HepG2 (cell line): ENCODE measurements around the gene TRMT112. TPM values are rescaled to one million over a fixed set of nuclear protein-coding genes. Genes with fewer than 3 reads are reported as not detected.
A peak's percentile ranks its signal among the peaks of the same experiment; 100 is the strongest.

Experiments used
- ATF1 ChIP-seq: IDR thresholded peaks from 2 replicates; pipeline ENCODE4 v1.6.1; 2016; ENCODE audit warnings: mild to moderate bottlenecking, control low read depth
- CREM ChIP-seq, 2 experiments: sonication (generic) in 1 of 2; formaldehyde crosslinking in 1 of 2; IDR thresholded peaks; 2 replicates each; pipeline versions ENCODE4 v1.4.0 to v1.6.1; 2016 to 2020; ENCODE audit warnings: antibody characterized with exemption in 1 of 2, mild to moderate bottlenecking in 1 of 2, missing genetic modification reagents in 1 of 2
- DBP ChIP-seq: sonication (generic); formaldehyde crosslinking; IDR thresholded peaks from 2 replicates; pipeline ENCODE4 v1.4.0; 2020; ENCODE audit warnings: missing genetic modification reagents; ENCODE audit errors: not compliant biosample characterization
- DR1 ChIP-seq: sonication (generic); formaldehyde crosslinking; IDR thresholded peaks from 2 replicates; pipeline ENCODE4 v1.8.0; 2021; ENCODE audit warnings: mild to moderate bottlenecking, missing genetic modification reagents, inconsistent platforms
- GATAD2A ChIP-seq: IDR thresholded peaks from 2 replicates; pipeline ENCODE4 v1.6.1; 2016
- ISX ChIP-seq: sonication (generic); formaldehyde crosslinking; conservative IDR thresholded peaks from 2 replicates; pipeline ENCODE4 v1.5.0; 2020; ENCODE audit warnings: missing genetic modification reagents
- MXI1 ChIP-seq: IDR thresholded peaks from 3 replicates; pipeline ENCODE4 v1.6.1; 2012; ENCODE audit warnings: low read depth, low read length, inconsistent platforms, borderline replicate concordance
- PRMT3 ChIP-seq: sonication (generic); formaldehyde crosslinking; IDR thresholded peaks from 2 replicates; pipeline ENCODE4 v1.8.1; 2022; ENCODE audit warnings: low read depth, mild to moderate bottlenecking, moderate library complexity, missing genetic modification reagents, borderline replicate concordance
- RERE ChIP-seq: IDR thresholded peaks from 2 replicates; pipeline ENCODE4 v1.6.1; 2016; ENCODE audit warnings: low read depth, missing genetic modification reagents, missing compliant biosample characterization
- REST ChIP-seq, 2 experiments: IDR thresholded peaks; 2 replicates each; pipeline ENCODE4 v1.6.1; 2011 to 2012; ENCODE audit warnings: low read length in 2 of 2, borderline replicate concordance in 1 of 2, low read depth in 1 of 2, mild to moderate bottlenecking in 1 of 2, moderate library complexity in 1 of 2
- RORA ChIP-seq: sonication (generic); formaldehyde crosslinking; IDR thresholded peaks from 2 replicates; pipeline ENCODE4 v1.5.0; 2020; ENCODE audit warnings: mild to moderate bottlenecking, missing genetic modification reagents, moderate library complexity
- SNRNP70 ChIP-seq: fragments of 200-400 bp; formaldehyde crosslinking; IDR thresholded peaks from 2 replicates; pipeline ENCODE4 v1.6.1; 2017; ENCODE audit warnings: mild to moderate bottlenecking, low read depth, low read length, moderate library complexity
- SSRP1 ChIP-seq: IDR thresholded peaks from 2 replicates; pipeline ENCODE4 v1.6.1; 2016; ENCODE audit warnings: control low read depth
- THAP11 ChIP-seq: IDR thresholded peaks from 2 replicates; pipeline ENCODE4 v1.6.1; 2016; ENCODE audit warnings: missing biosample characterization, missing genetic modification reagents
- ZNF101 ChIP-seq: sonication (generic); formaldehyde crosslinking; IDR thresholded peaks from 2 replicates; pipeline ENCODE4 v1.4.0; 2020; ENCODE audit warnings: mild to moderate bottlenecking, low read depth, missing genetic modification reagents, borderline replicate concordance
- ZNF224 ChIP-seq: sonication (generic); formaldehyde crosslinking; IDR thresholded peaks from 2 replicates; pipeline ENCODE4 v1.5.0; 2020; ENCODE audit warnings: mild to moderate bottlenecking, missing genetic modification reagents
- ZNF556 ChIP-seq: sonication (generic); formaldehyde crosslinking; IDR thresholded peaks from 2 replicates; pipeline ENCODE4 v1.4.0; 2020; ENCODE audit warnings: mild to moderate bottlenecking, missing genetic modification reagents, borderline replicate concordance
- ZNF776 ChIP-seq: sonication (generic); formaldehyde crosslinking; IDR thresholded peaks from 2 replicates; pipeline ENCODE4 v1.4.0; 2020; ENCODE audit warnings: mild to moderate bottlenecking, missing genetic modification reagents
- ZNF878 ChIP-seq: sonication (generic); formaldehyde crosslinking; IDR thresholded peaks from 2 replicates; pipeline ENCODE4 v1.8.1; 2023; ENCODE audit warnings: mild to moderate bottlenecking, missing genetic modification reagents, moderate library complexity
- ZZZ3 ChIP-seq: sonication (generic); formaldehyde crosslinking; IDR thresholded peaks from 2 replicates; pipeline ENCODE4 v1.4.0; 2020; ENCODE audit warnings: missing genetic modification reagents, mild to moderate bottlenecking, borderline replicate concordance
- polyA plus RNA-seq, 8 experiments: library from polyadenylated mRNA; depleted of rRNA in 3 of 8; stranded (reverse) in 7 of 8; unstranded in 1 of 8; fragments of >200 nt; fragmentation: Illumina TruSeq in 4 of 8; extraction: Trizol in 4 of 8; gene quantifications; 2 replicates each; pipeline versions ENCODE4 v1.2.1 to v1.2.3, GENCODE V29; 2011 to 2016; ENCODE audit warnings: low read depth in 4 of 8, missing spikeins in 1 of 8, mixed read lengths in 1 of 8; ENCODE audit not compliant: insufficient read depth in 1 of 8
- total RNA-seq, 5 experiments: library from RNA; depleted of rRNA; stranded (reverse); fragments of >200 nt; fragmentation: Illumina TruSeq; extraction: Trizol; gene quantifications; 2 replicates each; pipeline ENCODE4 v1.2.3, GENCODE V29; 2016; ENCODE audit warnings: low read depth in 1 of 5

Gene TRMT112
- total and polyA plus RNA-seq, 2 of the 13 experiments (the other 11 are each of a cell fraction or from before 2014, with no cell fraction given): 186 to 409 TPM

- TF ChIP-seq RORA (CRISPR knock-in tag): no peak
- no peak; the same call in 1 of the 2 replicates for TF ChIP-seq ZNF224 (CRISPR knock-in tag)
- TF ChIP-seq ZNF101: no peak
- peak; percentile 90 for TF ChIP-seq ATF1
- TF ChIP-seq ZNF878 (CRISPR knock-in tag): peak; percentile 77; the same call in 1 of the 2 replicates
- TF ChIP-seq CREM (IDR thresholded peaks at IDR 0.05): peak; percentile 93
- no peak for TF ChIP-seq CREM (CRISPR knock-in tag; IDR thresholded peaks at IDR 0.05)
- TF ChIP-seq DBP (CRISPR knock-in tag): peak; percentile 26
- TF ChIP-seq ZNF776 (CRISPR knock-in tag): peak; percentile 72; the same call in 1 of the 2 replicates
- TF ChIP-seq GATAD2A: no peak
- TF ChIP-seq ISX (CRISPR knock-in tag): no peak
- TF ChIP-seq THAP11 (CRISPR knock-in tag): peak; percentile 93
- peak; percentile 43; the same call in 1 of the 2 replicates for TF ChIP-seq ZZZ3
- TF ChIP-seq PRMT3 (CRISPR knock-in tag): no peak
- TF ChIP-seq ZNF556 (CRISPR knock-in tag): peak; percentile 24; the same call in 1 of the 2 replicates
- TF ChIP-seq REST (IDR thresholded peaks at IDR 0.05; ENCODE audit: borderline replicate concordance in 1 of 2, low read depth in 1 of 2, low read length in 2 of 2): peak in 1 of 2 experiments; percentile 32; a peak in 1 of 4 replicates
- TF ChIP-seq SSRP1 (CRISPR knock-in tag): peak; percentile 94
- no peak for TF ChIP-seq RERE (CRISPR knock-in tag)
- peak; percentile 46; the same call in 1 of the 2 replicates for TF ChIP-seq DR1 (CRISPR knock-in tag)
- peak; percentile 68; the same call in 1 of the 3 replicates for TF ChIP-seq MXI1
- TF ChIP-seq SNRNP70: no peak
Measured at GRCh38 chr11:64317325-64317960, at the start of gene TRMT112 (continued).
